SH-SY5Y (cell line): ENCODE results near the gene ITSN1.

Experiments used
- GATA2 ChIP-seq: IDR thresholded peaks from 2 replicates; pipeline ENCODE4 v1.6.1; 2011; ENCODE audit warnings: mild to moderate bottlenecking, low read depth, low read length
- GATA3 ChIP-seq: IDR thresholded peaks from 2 replicates; pipeline ENCODE4 v1.6.1; 2011; ENCODE audit warnings: low read depth, mild to moderate bottlenecking, low read length, moderate library complexity

- no peak for TF ChIP-seq GATA2
- no peak for TF ChIP-seq GATA3
These were observed 205.4 kb downstream of the ITSN1 start for GRCh38 chr21:33847588-33848248.
